ENCODE measurements around the gene NSMCE1. TPM values are rescaled to one million over a fixed set of nuclear protein-coding genes. Genes with fewer than 3 reads are reported as not detected.

NSMCE1 gene
- total RNA-seq, 4 donors from 2014 or later, result 3.2 to 43.6 (median 35.6) TPM

DNA sequence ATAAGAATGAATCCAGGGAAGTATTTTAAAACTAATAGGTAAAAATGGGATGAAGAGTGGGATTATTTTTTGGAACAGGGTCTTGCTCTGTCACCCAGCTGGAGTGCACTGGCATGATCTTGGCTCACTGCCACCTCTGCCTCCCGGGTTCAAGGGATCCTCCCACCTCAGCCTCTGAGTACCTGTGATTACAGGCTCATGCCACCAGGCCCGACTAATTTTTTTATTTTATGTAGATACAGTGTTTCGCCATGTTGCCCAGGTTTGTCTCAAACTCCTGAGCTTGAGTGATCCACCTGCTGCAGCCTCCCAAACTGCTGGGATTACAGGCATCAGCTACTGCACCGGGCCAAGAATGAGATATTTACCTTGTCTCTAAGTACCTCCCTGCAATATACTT is 22.1 kb downstream of the NSMCE1 start:
- Histone ChIP-seq H3K4me3 (no peak overlapping the region), H3K36me3 (no peaks in the 10 kb centered on the region), H3K27me3 (no peaks in the 10 kb centered on the region), H3K4me1 (peaks cover 6 to 25% of the 10 kb centered on the region in 2 donors), H3K27ac (peak overlapping the region; percentile 82 to 87), H3K9me3 (no peaks in the 10 kb centered on the region)
- TF ChIP-seq, protein P1, sequence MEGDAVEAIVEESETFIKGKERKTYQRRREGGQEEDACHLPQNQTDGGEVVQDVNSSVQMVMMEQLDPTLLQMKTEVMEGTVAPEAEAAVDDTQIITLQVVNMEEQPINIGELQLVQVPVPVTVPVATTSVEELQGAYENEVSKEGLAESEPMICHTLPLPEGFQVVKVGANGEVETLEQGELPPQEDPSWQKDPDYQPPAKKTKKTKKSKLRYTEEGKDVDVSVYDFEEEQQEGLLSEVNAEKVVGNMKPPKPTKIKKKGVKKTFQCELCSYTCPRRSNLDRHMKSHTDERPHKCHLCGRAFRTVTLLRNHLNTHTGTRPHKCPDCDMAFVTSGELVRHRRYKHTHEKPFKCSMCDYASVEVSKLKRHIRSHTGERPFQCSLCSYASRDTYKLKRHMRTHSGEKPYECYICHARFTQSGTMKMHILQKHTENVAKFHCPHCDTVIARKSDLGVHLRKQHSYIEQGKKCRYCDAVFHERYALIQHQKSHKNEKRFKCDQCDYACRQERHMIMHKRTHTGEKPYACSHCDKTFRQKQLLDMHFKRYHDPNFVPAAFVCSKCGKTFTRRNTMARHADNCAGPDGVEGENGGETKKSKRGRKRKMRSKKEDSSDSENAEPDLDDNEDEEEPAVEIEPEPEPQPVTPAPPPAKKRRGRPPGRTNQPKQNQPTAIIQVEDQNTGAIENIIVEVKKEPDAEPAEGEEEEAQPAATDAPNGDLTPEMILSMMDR (IDR thresholded peaks at IDR 0.05), result no peak
- TF ChIP-seq POLR2A (IDR thresholded peaks at IDR 0.05), result no peak
- no peak for DNase-seq
- intact Hi-C loops (cut with DNase I; ENCODE audit: low total_unique reads), result loop anchor here (10.0 kb wide), 1 partner anchor 78 kb away; no protein-coding TSS in a partner anchor

DNA sequence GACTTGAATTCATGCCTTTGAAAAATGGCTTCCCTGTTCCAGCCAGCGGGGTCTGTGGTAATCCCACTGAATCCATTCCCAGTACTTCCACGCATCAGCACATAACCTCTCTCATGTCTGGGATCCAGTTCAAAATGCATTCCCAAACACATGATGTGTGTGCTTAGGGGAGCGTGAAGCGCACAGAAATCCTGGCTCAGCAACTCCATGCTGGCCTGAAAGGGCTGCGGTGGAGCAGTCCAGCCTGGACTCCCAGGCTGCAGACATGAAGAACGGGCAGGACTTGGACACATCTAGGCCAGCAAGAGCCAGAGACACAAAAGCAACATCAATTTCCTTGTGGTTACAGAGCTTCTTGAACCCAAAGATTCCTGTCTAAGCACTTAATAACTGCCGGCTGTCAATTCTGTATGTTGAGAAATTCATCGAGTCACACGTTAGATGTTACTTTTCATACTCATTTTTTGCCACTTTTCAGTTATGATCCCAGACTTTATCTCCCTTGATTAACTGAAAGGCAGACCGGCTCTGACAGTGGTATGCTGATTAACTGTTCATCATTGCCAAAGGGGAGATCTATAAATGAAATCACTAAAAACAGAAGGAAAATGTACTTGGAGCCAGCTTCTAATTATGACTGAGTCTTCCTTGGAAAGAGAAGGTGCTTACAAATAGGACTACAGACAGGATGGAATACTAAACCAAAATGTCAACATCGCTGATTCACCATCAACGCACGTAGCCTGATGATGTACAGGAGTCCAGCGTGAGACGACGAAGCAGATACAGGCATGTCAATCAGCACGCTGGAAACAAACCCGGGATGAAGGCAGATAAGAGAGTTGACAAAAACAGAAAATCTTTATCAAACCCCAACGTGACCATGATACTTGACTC is 23.0 kb downstream of the NSMCE1 start:
- intact Hi-C loops (cut with DNase I; ENCODE audit: low total_unique reads), result loop anchor here (10.0 kb wide), 1 partner anchor 79 kb away; no protein-coding TSS in a partner anchor
- Histone ChIP-seq H3K36me3 (no peaks in the 10 kb centered on the region), H3K4me3 (no peak overlapping the region), H3K27ac (peak overlapping the region; percentile 82 to 87), H3K4me1 (peaks cover 6 to 25% of the 10 kb centered on the region in 2 donors), H3K9me3 (no peaks in the 10 kb centered on the region), H3K27me3 (no peaks in the 10 kb centered on the region)
- DNase-seq, result peak; percentile 74 to 81
- TF ChIP-seq, protein P1 (IDR thresholded peaks at IDR 0.05), result peak in 1 of 4 experiments; percentile 3
- TF ChIP-seq POLR2A (IDR thresholded peaks at IDR 0.05), result no peak

DNA sequence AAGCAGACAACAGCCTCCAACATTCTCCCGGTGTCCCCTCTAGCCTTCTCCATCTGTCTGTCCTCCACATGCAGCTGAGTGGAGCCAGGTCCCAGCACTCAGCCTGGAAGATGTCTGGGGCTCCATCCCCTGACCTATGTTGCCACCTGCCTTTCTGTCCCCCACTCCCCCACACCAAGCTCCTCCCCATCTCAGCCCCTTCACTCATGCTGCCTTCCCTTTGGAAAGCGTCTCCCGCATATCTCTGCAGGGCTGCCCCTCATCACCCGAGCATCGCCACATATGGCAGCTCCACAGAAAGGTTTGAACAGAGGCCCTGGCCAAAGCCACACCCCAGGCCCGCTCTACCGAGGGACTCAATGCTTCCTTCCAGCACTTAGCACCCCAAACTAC is 24.2 kb downstream of the NSMCE1 start:
- DNase-seq, result no peak
- no peak overlapping the region for H3K4me3 ChIP-seq
- no peaks in the 10 kb centered on the region for H3K9me3 ChIP-seq
- H3K4me1 ChIP-seq, result peaks cover 6 to 25% of the 10 kb centered on the region in 2 donors
- TF ChIP-seq, protein P1 (IDR thresholded peaks at IDR 0.05), result no peak
- no peak for TF ChIP-seq POLR2A (IDR thresholded peaks at IDR 0.05)
- intact Hi-C loops (cut with DNase I; ENCODE audit: low total_unique reads), result loop anchor here (10.0 kb wide), 1 partner anchor 80 kb away; no protein-coding TSS in a partner anchor
- H3K36me3 ChIP-seq, result no peaks in the 10 kb centered on the region
- peak overlapping the region; percentile 82 to 87 for H3K27ac ChIP-seq
- H3K27me3 ChIP-seq, result no peaks in the 10 kb centered on the region

DNA sequence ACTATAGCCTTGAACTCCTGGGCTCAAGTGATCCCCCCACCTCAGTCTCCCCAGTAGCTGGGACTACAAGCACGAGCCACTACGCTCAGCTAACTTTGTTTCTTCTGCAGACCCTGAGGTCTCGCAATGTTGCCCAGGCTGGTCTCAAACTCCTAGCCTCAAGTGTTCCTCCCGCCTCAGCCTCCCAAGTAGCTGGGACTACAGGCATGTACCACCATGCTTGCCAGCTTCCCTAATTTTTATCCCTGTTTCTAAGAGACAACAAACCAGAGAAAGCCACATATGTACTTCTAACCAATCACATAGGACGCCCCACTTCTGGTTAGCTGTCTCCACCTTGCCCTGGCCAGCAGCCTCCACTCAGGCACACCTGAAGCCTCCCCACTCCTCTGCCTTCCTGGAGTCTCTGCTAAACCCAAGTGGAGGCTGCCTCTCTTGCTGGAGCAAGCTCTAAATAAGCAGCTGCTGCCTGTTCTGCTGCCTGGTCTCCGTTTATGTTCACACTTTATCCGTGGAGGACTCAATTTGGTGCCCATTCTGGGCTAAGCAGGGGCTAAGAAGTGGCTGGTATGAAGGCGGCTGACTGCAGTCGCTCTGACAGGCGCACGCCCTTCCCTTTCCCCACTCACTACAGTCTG is 24.7 kb downstream of the NSMCE1 start:
- no peak for DNase-seq
- no peak for TF ChIP-seq POLR2A (IDR thresholded peaks at IDR 0.05)
- TF ChIP-seq, protein P1 (IDR thresholded peaks at IDR 0.05), result no peak
- Histone ChIP-seq H3K4me1 (peaks cover 6 to 25% of the 10 kb centered on the region in 2 donors), H3K36me3 (no peaks in the 10 kb centered on the region), H3K4me3 (no peak overlapping the region), H3K27me3 (no peaks in the 10 kb centered on the region), H3K9me3 (no peaks in the 10 kb centered on the region), H3K27ac (peak overlapping the region; percentile 82 to 87)
- intact Hi-C loops (cut with DNase I; ENCODE audit: low total_unique reads), result loop anchor here (10.0 kb wide), 1 partner anchor 81 kb away; no protein-coding TSS in a partner anchor
